AG20443 (cell line): ENCODE data around the gene LZTS2.
"Not testable (repeated sequence)": the region's sequence is repeated elsewhere in the genome, so short reads cannot be mapped to it uniquely, and the experiment has no call there.

ENCODE experiments used
- DNase-seq: peaks from one replicate; pipeline ENCODE4 v3.0.0; 2012; ENCODE audit warnings: low spot score, mixed read lengths

The LZTS2 gene

DNA sequence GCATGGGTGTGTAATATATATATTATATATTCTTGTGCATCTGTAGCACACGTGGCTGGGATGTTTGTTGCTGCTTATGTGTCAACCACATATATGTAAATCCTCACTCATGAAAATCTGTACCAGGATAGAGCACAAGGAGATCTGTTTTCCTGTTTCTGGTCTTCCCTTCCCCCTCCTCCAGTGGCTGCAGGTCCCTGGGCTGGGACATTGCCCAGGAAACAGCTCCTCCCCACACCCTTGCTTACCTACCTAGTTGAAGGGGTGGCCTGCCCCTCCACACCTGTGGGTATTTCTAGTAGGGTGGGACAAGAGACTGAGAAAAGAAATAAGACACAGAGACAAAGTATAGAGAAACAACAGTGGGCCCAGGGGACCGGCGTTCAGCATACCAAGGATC lies 33.7 kb downstream of the LZTS2 start:
- DNase-seq = no peak

DNA sequence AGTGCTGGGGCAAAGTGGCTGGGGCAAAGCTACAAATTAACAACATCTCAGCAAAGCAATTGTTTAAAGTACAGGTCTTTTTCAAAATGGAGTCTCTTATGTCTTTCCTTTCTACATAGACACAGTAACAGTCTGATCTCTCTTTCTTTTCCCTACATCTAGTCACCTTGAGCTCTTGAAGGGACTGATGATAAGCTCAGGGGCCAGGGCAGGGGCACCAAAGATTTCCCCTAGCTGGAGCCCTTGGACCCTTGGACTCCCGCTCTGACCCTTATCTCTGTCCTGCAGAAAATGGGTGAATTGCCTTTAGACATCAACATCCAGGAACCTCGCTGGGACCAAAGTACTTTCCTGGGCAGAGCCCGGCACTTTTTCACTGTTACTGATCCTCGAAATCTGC lies 34.8 kb downstream of the LZTS2 start:
- DNase-seq = not testable (repeated sequence)

DNA sequence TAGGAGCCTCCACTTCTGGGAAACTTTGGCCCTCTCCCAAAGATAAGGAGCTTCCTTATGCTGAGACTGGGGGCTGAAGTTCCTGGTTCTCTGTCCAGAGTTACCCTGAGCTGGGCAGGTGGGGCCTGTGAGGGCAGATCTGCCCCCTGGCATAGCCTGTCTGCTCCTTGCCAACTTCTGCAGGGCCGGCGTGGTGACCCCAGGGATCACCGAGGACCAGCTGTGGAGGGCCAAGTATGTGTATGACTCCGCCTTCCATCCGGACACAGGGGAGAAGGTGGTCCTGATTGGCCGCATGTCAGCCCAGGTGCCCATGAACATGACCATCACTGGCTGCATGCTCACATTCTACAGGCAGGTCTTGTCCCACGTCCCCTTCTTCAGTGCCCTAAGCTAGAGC lies 35.7 kb downstream of the LZTS2 start:
- no peak for DNase-seq

DNA sequence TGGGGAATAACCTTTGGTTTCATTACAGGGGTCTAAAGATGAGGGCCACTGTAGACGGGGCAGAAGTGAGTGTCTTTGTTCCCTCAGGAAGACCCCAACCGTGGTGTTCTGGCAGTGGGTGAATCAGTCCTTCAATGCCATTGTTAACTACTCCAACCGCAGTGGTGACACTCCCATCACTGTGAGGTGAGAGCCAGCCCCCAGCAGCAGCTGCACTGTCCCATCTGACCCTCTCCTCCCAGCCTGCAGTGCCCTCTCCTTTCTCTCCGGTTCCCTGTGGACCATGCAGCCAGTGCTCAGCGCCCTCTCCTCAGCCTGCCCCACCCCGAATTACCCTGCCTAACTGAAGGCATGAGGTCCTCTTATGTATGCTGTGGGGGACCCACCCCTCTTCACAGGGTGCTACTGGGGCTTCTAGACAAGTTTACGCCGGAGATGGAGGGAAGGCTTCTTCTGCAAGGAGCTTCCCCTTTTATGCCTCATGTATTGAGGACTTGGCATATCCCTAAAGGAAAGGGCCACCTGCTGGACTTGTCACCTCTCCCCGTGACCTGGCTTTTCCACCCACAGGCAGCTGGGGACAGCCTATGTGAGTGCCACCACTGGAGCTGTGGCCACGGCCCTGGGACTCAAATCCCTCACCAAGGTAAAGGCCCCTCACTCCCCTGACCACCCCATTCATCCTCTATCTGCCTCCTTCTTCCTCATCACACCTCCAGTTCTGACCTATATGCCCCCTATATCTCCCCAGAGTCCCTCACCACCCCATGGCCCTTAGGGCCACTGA lies 36.5 kb downstream of the LZTS2 start:
- no peak for DNase-seq

DNA sequence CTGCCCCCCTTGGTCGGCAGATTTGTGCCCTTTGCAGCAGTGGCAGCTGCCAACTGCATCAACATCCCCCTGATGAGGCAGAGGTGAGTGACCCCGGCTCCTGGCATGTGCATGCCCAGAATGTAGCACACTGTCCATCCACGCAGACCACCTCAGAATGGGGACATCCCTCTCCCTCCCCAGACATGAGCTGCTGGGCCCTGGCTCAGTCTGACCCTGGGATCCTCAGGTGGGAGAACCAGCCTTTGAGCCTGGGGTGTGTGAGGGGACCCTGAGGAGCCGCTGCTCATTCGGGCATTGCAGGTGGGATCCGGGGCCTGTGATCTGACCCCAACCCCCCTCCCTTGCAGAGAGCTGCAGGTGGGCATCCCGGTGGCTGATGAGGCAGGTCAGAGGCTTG lies 37.1 kb downstream of the LZTS2 start:
- no peak for DNase-seq

DNA sequence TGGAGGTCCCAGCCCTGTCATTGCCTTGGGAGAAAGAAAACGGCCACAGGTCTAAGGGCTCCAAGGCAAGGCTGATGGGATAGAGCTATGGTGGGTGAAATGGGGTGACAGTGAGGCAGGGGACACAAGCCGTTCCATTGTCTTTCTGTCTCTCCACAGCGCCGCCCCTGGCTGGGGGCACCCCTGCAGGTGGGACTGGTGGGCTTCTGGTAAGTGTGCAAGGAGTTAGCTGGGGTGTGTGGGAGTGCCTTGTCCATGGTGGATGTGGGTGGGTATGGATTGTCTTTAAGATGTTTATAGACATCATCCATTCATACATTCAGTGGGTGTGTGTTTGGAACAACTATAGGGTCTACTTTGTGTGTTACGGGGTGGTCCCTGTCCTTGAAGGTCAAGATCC lies 38.9 kb downstream of the LZTS2 start:
- no peak for DNase-seq

DNA sequence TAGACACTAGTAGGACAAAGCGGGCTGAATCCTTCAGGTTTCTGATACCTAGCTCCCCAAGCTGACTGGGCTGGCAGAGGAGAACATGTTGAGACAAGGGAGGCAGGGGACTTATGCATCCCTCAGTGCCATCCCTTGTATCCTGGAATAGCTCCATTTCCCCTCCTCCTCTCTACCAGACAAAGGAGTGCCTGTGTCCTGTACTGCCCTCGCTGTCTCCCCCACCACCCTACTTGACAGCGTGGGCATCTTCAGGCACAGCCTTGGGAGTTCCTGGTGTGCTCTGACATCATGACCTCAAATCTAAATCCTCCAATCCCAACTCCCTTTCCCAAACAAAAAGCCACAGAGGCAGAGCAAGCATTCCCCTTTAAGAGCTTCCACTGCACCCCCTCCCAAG lies 40.5 kb downstream of the LZTS2 start:
- no peak for DNase-seq

DNA sequence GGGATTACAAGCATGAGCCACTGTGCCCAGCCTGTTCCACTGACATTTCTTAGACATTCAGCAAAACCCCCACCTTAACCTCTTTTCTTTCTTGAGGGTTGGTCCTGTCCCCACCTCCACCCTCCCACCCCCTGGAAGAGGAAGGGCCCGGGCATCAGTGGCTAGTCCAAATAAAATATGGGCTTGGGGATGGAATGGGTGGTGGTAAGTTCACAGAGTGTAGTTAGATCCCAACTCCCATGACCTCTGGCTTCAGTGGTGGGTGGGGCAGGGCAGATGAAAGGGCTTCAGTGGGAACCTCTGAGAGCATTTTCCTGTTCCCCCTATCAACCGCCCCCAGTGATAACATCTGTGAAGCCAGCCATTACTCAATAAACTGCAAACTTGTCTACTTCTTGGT lies 41.2 kb downstream of the LZTS2 start:
- no peak for DNase-seq

DNA sequence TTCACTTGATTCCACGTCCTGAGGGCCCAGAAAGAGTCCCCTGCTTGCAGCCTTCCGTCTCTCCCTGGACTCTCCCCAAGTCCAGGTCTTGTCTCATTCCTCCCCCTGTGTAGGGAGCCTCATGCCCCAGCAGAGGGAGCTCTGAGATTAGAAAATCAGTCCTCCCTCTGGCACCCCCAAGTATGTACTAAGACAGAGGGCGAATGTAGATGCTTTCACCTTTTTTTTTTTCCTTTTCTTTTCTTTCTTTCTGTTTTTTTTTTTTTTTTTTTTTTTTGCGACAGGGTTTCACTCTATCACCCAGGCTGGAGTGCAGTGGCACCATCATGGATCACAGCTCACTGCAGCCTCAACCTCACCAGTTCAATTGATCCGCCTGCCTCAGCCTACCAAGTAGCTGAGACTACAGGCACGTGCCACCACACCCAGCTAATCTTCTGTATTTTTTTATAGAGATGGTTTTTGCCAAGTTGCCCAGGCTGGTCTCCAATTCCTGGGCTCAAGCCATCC lies 41.7 kb downstream of the LZTS2 start:
- peak; percentile 86 for DNase-seq

DNA sequence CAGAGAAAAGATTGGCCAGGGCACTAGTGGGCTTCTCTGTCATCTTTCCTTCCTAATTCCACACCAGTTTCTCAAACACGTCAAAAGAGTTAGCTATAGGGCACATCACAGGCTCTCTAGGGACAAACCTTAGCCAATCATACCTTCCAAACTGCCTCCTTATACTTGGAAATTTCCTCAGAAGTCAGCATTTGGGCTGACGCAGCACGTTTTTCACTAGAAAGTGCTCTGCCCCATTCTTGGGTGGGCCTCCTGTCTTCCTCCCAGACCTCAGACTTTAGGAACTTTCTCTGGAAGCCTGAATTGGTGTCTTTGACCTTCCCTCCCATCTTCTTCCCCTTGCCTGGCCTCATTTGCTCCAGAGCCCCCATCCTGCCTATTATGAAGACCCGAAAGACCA lies 42.5 kb downstream of the LZTS2 start:
- no peak for DNase-seq

DNA sequence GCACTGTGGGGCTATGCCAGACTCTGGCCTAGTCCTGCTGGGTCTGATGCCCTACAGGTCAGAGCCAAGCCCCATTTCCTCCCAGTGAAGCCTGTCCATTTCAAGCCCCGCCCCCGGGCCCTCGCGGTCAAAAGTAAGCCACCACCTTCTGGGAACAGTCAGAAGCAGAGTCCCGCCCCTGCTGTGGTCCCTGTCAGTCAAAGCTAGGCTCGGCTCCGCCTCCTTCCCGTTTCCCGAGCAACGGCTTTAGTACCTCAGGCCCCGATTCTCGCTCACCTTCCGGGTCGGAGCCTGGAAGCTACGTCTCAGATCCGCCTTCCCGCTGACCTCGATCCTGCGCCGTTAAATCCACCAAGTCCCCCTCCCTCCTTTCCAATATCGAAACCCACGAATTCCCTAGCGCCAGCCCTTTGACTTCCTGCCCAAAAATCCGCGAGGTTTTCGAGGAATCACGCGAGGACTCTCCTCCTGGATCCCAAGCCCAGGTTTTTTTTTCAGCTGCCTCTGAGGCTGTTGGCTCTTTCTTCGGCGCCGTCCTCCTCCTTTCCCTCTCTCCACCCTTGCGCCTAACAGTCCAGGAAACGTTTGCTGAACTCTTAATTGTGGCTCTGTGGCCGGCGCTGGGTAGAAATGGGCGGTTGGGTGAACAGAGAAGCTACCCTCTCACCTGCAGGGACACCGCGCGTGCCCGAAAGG lies 43.2 kb downstream of the LZTS2 start:
- peak; percentile 94 for DNase-seq

DNA sequence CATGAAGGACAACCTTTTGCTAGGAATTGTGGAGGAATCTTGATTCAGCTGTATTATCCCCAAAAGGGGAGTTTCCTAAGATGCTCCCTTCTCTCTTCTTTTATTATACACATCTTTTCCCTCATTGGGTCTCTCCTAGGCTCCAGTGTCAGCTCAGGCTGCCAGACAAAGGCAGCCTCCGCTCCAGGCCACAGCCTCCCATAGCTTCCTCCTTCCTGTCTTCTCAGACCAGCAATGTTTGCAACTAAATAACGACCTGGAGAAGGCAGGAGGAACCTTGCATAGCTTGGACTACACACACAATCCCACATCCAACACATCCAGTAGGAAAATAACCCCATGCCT lies 43.7 kb downstream of the LZTS2 start:
- peak; percentile 28 for DNase-seq

DNA sequence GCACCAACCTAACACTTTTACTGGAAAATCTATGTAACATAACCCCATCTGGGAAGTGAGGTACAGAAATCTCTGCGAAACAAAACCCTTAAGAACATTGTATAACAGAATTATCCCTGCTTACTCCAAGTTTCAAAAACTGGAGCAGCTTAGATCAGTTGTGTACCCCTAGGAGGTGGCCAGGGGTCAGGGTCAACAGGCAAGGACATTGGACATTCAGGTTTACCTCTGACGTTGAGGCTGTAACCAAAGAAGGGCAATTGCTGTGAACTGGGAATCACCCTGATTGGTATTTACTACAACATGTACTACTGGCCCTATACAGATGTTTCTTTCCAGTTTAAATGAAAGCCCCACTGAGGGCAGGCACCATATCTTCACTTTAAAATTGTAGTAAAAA lies 44.5 kb downstream of the LZTS2 start:
- DNase-seq = no peak

DNA sequence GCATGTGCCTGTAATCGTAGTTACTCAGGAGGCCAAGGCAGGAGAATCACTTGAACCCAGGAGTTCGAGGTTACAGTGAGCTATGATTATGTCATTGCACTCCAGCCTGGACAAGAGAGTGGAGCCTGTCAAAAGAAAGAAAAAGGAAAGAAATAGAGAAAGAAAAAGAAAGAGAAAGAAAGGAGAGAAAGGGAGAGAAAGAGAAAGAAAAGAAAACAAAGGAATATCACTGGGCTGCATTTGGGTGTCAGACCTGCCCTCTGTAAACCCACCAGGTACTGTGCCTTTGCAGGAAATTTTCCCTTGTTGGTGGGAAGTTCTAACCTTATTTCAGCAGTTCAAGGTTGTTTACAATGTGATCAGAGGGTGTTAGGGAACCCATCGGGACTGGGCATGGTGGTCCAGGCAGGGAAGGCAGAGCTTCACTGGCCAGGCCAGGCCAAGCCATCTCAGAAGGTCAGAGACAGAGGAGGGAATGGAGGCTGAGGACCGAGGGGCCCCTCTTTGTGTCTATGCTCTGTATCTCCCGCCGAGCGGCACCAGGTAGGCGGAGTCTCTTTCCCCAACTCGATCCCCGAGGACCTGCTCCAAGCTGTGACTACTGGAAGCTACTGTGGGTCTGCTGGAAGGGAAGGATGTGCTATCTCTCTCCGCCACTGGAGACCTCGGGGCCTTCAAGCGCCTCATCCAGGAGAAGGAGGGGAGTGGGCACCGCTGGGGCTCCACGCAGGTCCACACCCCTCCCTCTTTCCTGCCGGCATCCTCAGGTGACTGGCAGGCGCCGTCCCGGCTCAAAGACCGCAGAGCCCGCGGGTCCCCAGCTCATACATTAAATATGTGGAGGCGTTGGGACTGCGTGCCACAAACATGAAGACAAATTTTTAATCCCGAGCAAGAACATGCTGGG lies 47.0 kb downstream of the LZTS2 start:
- no peak for DNase-seq

DNA sequence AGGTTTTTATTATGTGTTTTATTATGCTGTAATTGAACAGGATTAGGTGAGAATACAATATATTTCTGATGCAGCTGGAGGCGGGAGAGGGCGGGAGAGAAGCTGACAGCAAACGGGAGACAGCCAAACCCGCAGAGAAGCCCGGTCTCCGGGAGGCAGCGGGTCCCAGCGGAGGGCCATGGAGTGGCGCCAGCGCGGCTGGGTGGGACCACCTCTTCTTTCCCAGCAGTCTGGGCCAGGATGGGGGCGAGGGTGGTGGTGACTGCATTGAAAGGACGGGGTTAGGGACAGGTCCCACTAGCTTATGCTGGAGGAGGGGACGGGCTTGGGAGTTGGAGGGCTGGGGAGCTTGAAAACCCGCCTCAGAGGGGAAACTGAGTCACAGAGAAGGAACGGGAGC lies 47.7 kb downstream of the LZTS2 start:
- DNase-seq = no peak

DNA sequence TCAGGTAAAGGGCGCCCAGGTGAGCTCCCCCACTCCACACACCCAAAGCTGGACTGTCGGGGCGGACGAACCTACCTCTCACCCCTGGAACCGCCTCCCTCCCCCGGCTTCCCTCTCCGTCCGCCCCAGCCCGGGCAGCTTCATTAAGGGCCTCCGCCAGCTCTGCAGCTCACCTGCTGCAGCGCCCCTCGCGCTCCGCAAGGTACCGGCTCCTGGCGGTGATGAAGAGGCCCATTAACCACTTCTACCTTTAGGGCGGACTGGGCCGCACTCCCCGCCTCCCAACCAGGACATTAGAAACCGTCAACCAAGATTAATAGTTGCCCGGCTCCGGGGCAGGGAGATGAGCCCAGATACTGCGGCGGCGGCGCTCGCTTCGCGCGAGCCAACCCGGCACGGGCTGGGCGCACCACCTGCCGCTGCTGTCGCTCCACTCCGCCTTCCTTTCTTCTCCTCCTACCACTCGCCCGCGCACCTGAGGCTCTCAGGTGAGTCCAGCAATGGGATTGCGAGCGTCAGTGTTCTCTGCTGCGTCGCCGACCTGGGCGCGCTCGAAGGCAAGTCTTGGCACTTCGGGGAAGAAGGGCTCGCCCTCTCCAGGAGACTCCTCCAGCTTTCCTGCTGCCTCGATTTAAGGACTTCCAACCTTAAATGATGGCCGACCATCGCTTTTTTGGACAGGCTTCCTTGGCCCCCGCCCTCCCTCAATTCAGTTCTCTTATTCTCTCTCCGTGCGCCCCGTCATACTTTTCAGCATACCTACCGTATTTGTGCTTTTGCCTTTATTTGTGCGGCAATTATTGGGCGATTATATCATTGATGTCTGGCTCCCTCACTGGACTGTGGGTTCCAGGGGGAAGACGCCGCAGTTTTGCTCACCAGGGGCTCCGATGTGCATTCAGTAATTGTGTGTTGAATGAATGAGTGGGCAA lies 48.6 kb downstream of the LZTS2 start:
- no peak for DNase-seq

DNA sequence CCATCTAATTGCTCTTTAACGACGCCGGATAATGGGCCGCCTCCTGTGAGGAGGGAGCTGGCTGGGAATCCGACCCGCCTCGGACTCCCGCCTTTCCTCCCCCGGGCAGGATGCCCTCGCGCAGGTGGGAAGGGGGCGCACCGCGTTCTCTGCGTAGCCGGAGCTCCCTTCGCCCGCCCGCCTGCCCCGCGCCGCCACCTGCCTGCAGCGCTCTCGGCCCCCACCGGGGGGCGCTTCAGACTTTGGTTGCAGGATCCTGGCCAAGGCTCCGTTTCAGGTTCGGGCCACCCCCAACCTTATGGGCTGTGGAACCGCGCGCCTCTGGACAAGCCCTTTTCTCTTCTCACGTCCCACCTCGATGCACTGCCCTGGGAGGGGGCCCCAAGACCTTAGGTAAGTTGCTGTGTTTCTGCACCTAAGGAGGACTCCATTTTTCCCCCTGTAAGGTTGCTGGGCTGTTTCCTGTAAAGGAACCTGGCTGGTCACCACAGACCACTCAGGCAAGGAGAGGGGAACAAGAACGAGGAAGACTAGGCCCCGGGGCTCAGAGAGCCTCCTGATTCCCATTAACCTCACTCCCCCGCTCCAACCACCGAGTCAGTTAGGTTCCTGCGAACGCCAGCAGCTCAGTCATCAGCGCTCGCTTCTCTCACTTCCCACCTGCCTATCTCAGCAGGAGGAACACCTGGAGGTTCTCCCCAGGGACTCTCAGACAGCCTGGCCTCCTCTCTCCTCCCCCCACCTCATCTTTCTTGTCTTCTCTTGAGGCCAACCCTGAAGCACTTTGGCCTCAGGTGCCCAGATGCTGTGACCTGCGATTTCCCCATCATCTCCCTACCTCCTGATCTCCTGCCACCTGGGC lies 50.8 kb downstream of the LZTS2 start:
- DNase-seq = peak; percentile 78

DNA sequence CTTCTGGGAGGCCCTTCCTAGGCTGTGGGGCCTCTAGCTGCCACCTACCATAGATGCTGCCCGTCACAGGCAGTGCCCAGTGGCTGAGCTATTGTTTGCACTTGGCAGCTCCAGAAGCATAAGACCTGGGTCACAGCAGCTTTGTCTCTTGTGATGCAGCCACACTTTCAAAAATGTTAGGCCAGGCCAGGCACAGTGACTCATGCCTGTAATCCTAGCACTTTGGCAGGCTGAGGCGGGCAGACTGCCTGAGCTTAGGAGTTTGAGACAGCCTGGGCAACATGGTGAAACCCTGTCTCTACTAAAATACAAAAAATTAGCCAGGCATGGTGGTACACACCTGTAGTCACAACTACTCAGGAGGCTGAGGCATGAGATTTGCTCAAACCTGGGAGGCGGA lies 52.7 kb downstream of the LZTS2 start:
- peak; percentile 65 for DNase-seq

DNA sequence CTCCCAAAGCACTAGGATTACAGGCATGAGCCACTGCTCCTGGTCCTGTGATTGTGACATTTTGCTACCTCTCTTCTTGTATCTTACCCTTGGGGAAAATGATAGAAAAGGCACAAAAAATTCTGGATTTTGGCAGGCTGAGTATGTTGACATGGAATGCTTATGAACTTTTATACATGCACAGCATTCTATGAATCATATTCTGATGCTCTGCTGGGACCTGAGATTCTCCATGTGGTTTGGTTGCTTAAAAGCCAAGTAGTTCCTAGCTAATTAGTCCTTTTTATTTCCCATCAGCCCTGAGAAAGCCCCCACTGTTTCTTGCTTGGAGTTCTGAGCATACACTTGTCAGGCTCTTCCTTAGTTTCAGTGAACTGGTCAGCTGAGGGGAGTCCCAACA lies 53.9 kb downstream of the LZTS2 start:
- peak; percentile 43 for DNase-seq

DNA sequence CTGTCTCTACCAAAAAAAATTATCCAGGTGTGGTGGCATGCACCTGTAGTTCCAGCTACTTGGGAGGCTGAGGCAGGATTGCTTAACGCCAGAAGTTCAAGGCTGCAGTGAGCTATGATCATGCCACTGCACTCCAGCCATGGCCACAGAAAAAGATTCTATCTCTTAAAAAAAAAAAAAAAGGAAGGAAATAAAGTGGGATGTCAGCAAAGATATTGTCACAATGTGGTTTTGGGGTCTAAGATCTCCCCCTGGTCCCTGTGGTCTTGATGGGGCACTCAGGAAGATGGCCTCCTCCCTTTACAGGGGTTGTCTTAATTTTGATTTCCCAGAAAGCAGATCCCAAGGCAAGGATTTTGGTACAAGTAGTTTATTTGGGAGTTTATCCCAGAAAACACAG lies 54.7 kb downstream of the LZTS2 start:
- DNase-seq = no peak

DNA sequence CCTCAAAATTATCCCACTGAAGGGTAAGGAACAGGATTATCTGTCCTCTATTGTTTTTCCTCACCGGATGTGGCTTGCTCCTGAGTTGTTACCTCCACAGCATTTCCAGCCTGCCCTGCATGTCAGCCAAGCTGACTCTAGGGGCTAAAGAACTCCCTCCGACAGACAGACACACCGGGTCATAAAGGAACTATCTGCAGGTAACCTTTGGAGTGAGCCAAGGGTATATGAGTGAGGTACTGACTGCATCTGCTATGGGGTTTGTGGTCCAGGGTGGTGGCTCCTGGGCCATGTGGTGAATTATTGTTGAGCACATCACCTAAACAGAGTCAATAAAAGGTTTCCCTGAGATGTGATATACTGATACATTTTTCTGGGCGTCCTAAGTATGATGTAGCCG lies 55.3 kb downstream of the LZTS2 start:
- DNase-seq = no peak
